Measurements from ENCODE around the gene MAN1C1.

Gene MAN1C1

DNA sequence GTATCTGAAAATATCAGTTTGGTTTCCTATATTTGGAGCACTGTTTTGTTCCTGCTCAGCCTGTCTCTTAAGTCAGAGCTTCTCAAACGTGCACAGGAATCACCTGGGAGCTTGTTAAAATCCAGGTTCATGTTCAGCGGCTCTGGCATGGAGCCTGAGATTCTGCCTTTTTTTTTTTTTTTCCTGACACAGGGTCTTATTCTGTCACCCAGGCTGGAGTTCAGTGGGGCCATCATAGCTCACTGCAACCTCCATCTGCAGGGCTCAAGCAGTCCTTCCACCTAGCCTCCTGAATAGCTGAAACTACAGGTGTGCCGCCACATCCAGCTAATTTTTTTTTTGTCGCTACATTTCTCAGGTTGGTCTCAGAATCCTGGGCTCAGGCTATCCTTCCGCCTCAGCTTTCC, 171.2 kb downstream of the MAN1C1 start:
- no peak for DNase-seq

DNA sequence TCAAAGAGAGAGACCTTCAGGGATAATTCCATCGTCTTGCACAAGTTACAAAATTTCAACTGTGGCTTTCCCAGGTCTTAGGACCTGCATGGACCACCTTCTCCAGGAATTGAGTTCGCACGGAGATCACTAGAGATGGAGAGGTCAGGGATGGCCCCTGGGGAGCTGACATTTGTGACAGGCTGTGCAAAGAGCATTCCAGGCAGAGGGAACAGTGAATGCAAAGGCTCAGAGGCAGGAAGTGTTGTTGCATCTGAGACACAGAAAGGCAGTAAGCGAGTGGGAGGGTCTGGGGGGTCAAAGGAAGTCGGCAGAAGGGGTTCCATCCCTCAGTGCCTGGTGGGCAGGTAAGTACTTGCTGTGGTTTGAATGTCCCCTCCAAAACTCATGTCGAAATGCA, 173.9 kb downstream of the MAN1C1 start:
- no peak for DNase-seq

DNA sequence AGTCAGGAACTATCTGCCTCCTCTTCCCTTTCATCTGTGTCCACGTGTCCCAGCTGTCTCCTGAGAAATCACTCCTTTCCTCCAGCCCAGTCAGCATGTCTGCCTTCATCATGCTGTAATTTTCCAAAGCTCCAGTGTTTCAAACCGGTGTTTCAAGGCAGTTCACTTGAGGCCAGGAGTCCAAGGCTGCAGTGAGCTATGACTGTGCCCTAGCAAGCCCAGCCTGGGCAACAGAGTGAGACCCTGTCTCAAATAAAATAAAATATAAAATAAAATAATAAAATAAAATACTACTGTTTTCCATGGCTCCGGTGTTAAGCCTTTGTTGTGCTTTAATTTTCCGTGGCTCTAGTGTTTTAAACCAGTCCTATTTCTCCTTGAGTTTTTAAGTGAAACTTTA, 175.5 kb downstream of the MAN1C1 start:
- no peak for DNase-seq

DNA sequence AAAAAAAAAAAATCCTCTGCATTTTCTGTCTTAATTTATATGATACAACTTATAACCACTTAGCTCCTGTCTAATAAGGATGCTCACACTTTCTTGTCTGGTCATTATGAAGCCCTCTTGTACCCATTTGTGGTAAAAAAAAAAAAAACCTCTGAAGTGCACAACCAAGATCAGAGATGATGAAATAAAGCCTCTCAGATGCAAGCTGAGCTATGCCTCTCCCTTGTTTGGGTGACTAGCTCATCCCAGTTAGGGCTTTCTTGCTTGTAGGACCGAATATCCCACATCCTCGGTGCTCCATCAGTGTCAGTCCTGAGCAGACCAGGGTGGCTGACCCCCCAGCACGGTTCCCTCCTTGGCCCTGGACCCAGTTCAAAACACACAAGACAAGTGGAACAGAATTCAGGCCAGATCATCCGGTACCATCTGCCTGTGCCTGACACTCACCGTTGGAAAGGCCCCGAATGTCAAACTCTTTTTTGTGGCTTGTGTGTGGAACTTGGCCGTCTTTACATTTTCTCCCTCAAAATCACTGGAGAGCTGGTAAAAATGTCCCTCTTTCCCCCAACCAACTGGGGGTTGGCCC, 177.1 kb downstream of the MAN1C1 start:
- no peak for DNase-seq

DNA sequence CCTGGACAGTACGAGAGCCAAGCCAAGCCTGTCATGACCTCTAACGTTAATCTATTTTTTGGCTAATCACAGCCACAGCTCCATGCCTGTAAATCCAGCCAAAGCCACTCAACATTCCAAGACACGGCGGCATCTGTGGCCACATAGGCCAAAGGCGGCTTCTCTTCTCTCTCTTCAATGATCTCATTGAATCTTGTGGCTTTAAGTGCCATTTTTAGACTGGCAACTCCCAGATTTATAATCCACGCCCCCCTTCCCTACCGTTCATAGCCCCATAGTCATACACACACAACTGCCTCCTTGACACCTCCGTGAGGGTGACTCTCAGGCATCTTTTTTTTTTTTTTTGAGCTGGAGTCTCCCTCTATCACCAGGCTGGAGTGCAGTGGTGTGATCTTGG, 177.7 kb downstream of the MAN1C1 start:
- no peak for DNase-seq

DNA sequence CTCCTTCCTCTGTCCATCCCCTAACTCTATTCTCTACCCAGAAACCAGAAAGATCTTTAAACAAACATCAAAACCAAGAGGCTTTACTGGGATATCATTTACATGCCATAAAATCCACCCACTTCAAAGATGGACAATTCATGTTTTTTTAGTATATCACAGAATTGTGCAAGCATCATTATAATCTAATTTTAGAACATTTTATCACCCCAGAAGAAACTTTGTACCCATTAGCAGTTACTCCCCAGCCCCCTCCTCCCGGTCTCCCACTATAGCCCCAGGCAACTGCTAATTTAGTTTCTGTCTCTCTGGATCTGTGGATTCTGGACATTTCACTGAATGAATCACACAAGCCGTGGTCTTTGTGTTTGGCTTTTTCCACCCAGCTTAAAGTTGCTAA, 178.6 kb downstream of the MAN1C1 start:
- DNase-seq: no peak

DNA sequence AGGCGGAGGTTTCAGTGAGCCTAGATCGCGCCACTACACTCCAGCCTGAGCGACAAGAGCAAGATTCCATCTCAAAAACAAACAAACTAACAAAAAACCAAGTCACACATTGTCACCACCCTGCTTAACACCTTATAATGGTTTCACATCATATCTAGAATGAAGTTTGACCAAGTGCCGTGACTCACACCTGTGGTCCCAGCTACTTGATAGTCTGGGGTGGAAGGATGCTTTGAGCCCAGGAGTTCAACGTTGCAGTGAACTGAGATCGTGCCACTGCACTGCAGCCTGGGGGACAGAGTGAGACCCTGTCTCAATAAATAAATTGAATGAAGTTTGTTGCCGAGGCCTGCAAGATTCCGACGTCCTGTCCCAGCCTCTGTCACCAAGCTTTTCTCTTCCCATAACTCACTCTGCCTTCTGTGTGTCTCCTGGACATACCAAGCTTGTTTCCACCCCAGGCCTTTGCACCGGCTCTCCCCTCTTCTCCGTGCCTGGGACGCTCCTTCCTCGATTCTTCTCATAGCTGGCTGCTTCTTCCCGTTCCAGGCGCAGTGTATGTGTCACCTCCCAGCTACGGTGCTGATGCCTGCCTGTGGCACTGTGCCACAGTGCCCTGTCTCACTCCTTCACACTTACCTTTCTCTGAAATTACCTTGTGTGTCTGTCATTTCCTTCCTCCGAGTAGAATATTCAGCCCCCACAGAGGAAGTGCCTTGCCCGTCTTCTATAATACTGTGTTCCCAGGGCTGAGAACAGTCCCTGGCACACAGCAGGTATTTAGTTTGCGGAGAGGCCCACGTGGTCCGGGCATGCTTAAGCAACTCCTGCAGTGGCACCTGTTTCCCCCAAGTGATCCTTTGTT, 179.6 kb downstream of the MAN1C1 start:
- peak; percentile 72 for DNase-seq

DNA sequence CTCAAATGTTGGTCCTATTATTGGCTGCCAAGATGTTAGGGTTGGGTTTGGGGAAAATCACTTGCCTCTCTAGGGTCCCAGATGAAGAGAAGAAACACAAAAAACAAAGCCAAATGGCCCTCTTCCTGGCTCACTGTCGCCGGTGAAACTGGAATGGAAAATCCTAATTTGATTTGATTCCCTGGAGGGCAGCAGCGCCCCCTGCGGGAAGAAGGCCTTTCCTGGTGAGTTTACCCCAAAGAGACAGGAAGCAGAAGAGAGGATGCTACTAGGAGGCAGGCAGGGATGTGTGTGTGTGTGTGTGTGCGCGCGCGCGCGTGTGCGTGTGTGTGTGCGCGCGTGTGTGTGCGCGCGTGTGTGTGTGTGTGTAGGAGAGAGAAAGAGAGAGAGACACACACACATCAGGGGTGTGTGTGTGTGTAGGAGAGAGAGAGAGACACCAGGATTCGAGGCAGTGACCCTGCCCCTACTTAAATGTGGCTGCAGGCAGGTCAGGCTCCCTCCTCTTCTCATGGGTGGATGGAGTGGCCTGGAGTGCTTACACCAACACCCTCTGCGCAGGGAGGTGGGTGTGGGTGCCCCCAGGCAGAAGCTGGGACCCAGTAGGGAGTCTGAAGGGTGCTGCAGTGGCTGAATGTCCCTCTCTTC, 180.3 kb downstream of the MAN1C1 start:
- DNase-seq: peak; percentile 83

DNA sequence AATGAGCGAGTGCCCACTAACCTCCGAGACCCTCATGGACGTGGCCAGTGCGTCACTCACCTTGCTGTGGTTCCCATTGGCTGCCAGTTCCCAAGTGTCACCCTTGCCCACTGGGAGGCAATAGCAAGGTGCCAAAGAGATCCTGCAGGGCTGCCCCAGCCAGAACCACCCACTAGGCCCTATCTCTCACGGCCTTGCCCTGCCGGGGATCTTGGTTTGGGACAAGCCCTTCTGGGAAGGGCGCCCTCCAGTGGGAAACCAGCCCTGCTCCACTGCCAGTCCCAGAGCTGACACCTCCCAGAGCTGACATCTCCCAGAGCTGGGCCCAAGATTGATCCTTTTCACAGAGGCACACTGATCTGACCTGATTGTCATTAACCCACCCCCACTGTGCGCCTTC, 181.3 kb downstream of the MAN1C1 start:
- no peak for DNase-seq

DNA sequence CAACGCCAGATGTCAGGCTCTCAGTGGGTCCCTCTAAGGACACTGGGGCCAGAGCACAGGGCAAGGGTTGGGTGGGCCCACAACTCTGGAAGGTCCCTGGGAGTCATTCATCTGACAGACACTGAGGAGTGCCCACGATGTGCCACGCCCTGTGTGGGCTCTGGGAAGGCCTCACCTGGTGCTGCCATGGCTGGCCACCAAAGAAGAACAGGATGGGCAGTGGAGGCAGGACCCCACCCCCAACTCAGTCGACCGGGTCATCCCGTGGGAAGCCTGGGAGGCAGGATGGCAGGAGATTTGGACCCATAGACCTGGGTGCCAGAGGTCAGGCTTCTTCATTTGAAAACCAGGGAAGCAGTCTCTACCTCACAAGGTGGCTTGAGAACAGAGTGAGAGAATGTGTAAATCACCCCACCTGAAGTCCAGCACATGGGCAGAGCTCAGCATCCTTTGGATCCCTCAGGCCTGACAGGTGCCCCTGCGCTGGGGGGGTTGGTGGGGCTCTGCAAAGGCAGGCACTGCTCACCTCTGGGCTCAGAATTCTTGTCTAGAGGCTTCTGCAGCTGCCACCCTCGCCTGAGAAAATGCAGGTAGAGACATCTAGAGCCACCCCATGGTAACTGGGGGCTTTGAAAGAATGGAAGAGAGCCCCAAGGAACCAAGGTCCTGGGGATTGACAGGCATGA, 182.2 kb downstream of the MAN1C1 start:
- no peak for DNase-seq

DNA sequence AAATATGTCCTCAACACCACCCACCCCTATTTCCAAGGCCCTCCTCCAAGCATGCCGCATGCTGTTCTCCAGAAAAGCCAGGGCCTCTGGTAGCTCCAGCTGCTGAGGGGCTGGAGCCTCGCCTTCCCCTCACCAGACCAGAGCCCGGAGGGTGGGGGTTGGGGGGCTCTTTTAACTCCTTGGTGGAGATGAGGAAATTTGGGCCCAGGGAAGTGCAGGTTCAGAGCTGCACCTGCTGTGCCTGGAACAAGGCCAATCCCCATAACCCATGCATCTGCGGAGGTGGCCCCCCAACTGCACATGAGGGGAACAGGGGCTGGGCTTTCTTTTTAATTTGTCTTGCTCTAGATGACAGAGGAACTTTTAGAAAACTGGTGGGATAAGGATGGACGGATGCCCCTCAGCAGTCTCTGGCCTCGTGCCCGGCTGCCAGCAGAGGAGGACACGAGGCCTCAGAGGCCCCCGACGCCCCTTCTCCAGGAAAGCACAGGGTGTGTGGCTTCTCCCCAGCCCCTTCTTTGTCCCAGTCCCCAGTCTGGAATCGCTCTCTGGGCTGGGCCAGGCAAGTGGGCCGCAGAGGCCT, 182.9 kb downstream of the MAN1C1 start:
- DNase-seq: no peak

DNA sequence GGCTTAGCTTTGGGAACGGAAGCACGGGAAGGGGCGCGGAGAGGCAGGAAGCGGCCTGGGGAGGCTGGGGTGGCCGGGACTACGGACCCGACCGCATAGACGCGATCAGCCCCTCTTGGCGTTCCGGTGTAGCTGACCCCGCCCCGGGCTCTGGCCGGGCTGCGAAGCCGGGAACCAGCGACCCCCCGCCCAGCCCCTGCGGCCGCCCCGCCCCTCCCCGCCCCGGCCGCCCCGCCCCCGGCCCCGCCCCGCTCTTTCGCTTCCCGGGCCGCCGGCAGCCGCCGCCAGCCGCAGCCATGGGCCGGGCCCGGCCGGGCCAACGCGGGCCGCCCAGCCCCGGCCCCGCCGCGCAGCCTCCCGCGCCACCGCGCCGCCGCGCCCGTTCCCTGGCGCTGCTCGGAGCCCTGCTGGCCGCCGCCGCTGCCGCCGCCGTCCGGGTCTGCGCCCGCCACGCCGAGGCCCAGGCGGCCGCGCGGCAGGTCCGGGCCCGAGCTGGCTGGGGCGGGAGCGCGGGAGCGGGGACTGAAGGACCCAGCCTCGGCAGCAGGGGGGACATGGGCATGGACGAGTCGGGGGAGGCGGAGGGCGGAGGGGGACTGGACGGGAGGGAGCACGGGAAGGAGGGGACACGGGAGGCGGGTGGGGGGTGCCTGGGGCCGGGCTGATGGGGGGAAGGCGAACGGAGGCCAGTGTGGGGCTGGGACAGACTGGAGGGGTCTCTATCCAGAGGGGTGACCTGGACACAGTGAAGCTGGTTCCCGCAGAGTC, 183.5 kb downstream of the MAN1C1 start, which contains the start of gene SELENON:
SELENON (plus strand) TSS at position 259 of the 768 bp plus-strand sequence; CDS start at position 297, 38 bp downstream.
- no peak for DNase-seq

DNA sequence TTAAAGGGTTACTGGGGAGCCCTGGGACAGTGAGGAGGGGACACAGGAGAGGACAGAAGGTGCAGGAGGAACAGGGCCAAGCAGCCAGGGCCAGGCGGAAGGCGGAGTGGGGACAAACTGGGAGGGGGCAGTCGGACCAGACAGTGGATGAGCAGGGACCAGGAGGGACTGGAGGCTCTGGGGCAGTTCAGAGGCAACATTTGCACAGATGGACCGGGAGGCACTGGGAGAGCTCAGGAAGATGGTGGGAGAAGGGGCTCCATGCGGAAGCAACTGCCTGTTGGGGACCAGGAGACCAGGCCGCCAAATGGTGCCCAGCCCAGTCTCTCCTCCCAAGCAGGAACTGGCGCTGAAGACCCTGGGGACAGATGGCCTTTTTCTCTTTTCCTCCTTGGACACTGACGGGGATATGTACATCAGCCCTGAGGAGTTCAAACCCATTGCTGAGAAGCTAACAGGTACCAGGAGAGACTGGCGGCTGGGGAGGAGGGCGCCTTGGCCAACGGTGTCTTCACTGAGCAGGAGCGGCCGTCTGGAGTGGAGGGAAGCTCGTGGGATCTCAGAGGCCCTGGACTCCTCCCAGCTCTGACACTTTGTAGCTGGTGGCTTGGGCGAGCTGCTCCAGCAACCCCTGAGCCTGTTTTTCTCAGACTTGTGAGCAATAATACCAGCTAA, 184.2 kb downstream of the MAN1C1 start:
- DNase-seq: no peak

DNA sequence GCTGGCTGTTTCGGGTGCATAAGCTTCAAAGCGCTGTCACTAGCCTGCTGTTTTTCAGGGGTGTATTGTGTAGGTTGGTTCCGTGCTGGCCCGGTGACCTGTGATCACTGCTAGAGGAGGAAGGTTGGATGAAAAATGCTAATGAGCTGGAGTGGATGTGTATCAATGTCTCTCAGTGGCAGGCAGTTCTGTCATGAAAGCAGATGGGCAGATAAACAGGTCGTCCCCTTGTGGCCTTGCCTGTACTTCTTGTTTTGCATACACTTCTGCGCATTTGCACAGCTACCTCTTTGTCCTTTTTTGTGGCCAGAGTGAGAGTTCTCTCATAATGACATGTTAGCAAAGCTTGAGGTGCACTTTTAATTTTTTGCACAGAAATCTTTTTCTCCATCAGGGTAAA, 186.3 kb downstream of the MAN1C1 start:
- no peak for DNase-seq

DNA sequence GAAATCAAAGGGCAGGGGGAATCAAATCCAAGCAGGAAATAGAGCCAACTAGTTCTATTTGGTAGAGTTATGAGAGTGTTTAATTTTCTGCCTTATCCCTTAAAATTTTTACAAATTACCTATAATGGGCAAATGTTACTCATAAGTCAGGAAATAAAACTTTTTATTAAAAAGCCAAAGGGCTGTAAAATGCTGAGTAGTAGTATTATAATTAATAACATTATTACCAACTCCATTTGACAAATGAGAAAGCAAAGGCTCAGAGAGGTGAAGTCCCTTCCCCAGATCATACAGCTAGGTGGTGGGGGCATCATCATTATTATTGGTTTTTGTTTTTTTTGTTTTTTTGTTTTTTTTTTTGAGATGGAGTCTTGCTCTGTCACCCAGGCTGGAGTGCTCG, 186.8 kb downstream of the MAN1C1 start:
- DNase-seq: no peak

DNA sequence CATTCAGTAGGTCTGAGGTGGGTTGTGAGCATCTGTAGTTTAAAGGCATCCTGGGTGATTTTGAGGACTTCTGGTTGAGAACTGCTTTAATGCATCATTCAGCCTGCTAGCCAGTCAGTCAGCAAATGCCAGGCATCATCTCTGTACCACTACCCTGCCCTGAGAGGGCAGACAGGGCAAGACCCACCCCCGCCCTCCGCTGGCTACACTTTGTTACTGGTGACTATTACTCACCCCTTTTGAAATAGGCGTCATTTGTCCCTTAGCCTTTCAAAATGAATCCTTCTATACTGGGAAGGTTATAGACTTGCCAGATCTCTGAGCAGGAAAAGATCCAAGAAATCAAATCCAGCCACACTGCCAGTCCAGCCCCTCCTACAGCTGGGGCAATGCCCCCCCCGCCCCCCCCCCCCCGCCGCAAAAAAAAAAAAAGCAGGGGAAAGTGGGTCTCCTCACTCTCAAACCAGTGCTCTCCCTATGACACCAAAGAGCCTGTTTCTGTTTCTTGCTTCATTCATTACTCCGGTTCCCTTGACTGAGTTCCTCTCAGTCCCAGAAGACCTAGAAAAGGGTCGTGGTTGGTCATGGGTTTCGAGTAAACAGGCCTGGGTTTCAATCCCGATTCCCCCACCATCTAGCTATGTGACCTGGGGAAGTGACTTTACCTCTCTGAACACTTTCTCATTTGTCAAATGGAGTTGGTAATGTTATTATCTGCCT, 187.8 kb downstream of the MAN1C1 start:
- no peak for DNase-seq

DNA sequence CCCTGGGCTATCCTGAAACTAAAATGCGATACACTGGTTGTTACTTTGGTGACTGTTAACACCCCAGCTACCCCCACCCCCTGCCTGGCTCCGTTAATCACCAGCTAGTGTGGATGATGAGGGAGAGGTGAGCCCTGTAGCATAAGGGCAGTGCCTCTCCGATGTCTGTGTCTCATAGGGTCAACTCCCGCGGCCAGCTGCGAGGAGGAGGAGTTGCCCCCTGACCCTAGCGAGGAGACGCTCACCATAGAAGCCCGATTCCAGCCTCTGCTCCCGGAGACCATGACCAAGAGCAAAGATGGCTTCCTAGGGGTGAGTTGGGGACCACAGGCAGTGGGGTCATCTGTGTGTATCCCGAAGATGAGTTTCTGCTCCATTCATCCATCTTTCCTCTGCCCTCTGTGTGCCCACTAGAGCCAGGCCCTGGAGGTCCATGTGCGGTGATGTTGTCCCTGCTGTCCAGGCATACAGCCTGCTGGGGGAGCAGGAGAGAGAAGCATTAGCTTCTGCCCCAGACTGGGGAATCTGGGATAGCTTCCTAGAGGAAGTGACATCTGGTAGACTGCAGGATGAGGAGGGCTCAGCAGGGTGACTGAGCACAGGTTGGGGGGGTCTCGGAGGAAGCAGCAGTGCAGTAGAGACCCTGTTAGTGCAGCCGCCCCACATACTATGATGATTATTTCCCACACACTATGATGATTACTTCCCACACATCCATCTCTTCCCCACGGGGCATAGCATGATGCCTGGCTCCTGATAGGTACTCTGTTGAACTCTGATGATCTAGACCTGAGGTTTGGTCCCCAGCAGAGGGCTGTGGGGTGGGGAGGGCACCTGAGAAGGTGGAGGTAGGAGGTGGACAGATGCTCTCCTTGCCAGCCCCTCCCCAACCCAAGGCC, 188.6 kb downstream of the MAN1C1 start:
- DNase-seq: no peak

DNA sequence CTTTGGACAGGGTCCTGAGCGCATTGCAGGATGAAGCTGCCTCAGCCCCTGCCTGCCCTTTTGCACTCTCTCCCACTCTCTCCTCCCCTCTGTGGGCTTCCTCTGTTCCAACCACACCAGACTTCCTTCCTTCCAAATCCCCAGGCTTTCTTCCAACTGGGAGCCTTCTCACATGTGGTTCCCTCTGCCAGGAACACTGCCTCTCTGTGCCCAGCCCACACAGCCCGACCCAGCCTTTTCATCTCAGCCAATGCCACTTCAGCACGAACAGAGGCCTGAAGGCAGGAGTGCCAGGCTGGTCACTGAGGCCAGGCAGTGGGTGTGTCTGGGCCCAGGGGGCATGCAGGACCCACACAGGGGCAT, 189.3 kb downstream of the MAN1C1 start:
- no peak for DNase-seq

DNA sequence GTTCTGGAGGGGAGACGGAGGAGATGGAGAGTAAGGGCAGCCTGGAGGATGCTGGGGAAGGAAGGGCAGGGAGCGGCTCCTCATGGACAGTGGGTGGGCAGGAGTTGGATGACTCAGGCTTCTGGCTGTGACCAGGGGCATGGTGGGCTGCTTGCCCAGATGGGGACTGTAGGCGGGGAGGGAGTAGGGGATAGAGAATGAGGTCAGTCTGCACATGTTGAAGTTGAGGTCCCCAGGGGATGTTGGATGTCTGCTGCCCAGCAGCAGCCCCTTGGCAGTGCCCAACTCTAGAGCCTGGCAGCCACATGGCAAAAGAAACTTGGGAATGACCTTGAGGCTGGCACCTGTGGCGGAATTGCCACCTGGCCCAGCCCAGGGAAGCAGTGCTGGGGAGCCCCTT, 189.8 kb downstream of the MAN1C1 start:
- no peak for DNase-seq

Data from NCI-H2029 treated with DMSO at 0.1 percent for 48 hours (cell line).